ENCODE results near the gene NTRK2. TPM values are rescaled to one million over a fixed set of nuclear protein-coding genes. Genes with fewer than 3 reads are reported as not detected.

The NTRK2 gene
- total and polyA plus RNA-seq, 2 experiments from 2014 or later: 0.03 TPM; not detected in 1

- TF ChIP-seq, protein P1, sequence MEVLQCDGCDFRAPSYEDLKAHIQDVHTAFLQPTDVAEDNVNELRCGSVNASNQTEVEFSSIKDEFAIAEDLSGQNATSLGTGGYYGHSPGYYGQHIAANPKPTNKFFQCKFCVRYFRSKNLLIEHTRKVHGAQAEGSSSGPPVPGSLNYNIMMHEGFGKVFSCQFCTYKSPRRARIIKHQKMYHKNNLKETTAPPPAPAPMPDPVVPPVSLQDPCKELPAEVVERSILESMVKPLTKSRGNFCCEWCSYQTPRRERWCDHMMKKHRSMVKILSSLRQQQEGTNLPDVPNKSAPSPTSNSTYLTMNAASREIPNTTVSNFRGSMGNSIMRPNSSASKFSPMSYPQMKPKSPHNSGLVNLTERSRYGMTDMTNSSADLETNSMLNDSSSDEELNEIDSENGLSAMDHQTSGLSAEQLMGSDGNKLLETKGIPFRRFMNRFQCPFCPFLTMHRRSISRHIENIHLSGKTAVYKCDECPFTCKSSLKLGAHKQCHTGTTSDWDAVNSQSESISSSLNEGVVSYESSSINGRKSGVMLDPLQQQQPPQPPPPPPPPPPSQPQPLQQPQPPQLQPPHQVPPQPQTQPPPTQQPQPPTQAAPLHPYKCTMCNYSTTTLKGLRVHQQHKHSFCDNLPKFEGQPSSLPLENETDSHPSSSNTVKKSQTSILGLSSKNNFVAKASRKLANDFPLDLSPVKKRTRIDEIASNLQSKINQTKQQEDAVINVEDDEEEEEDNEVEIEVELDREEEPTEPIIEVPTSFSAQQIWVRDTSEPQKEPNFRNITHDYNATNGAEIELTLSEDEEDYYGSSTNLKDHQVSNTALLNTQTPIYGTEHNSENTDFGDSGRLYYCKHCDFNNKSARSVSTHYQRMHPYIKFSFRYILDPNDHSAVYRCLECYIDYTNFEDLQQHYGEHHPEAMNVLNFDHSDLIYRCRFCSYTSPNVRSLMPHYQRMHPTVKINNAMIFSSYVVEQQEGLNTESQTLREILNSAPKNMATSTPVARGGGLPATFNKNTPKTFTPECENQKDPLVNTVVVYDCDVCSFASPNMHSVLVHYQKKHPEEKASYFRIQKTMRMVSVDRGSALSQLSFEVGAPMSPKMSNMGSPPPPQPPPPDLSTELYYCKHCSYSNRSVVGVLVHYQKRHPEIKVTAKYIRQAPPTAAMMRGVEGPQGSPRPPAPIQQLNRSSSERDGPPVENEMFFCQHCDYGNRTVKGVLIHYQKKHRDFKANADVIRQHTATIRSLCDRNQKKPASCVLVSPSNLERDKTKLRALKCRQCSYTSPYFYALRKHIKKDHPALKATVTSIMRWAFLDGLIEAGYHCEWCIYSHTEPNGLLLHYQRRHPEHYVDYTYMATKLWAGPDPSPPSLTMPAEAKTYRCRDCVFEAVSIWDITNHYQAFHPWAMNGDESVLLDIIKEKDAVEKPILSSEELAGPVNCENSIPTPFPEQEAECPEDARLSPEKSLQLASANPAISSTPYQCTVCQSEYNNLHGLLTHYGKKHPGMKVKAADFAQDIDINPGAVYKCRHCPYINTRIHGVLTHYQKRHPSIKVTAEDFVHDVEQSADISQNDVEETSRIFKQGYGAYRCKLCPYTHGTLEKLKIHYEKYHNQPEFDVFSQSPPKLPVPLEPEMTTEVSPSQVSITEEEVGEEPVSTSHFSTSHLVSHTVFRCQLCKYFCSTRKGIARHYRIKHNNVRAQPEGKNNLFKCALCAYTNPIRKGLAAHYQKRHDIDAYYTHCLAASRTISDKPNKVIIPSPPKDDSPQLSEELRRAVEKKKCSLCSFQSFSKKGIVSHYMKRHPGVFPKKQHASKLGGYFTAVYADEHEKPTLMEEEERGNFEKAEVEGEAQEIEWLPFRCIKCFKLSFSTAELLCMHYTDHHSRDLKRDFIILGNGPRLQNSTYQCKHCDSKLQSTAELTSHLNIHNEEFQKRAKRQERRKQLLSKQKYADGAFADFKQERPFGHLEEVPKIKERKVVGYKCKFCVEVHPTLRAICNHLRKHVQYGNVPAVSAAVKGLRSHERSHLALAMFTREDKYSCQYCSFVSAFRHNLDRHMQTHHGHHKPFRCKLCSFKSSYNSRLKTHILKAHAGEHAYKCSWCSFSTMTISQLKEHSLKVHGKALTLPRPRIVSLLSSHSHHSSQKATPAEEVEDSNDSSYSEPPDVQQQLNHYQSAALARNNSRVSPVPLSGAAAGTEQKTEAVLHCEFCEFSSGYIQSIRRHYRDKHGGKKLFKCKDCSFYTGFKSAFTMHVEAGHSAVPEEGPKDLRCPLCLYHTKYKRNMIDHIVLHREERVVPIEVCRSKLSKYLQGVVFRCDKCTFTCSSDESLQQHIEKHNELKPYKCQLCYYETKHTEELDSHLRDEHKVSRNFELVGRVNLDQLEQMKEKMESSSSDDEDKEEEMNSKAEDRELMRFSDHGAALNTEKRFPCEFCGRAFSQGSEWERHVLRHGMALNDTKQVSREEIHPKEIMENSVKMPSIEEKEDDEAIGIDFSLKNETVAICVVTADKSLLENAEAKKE (CRISPR knock-in tag; IDR thresholded peaks at IDR 0.05): no peak
- no peak for TF ChIP-seq EZH2phosphoT487 (IDR thresholded peaks at IDR 0.05; ENCODE audit: unreplicated experiment)
- TF ChIP-seq CREB1 (CRISPR knock-in tag; IDR thresholded peaks at IDR 0.05; ENCODE audit: low read depth): no peak
These were observed 28.8 kb downstream of the NTRK2 start (continued) for GRCh38 chr9:84698323-84698722.

DNA sequence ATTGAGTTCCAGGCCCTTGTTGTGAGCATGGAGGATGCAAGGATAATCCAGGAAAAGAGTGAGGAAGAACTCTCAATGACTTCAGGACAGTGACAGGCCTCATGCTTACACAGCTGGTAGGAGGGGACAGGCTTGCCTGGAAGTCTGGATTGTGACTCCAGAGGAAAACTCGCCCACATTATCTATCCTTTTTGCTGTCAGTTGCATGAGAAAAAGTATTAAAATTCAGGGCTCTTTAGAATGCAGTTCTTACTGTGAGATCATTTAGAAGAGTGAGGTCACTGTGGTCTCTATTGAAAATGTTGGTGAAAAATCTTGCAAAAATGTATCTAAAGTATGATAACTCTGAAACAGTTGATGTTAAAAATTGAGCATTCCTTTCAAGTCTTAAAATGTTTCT, 30.5 kb downstream of the NTRK2 start:
- Mint-ChIP-seq H3K4me3 (no peak overlapping the region), H3K36me3 (ENCODE audit: low read depth) (no peaks in the 10 kb centered on the region), H3K9me3 (no peaks in the 10 kb centered on the region), H3K4me1 (peaks cover 5% of the 10 kb centered on the region; the same call in 1 of the 3 replicates), H3K27me3 (ENCODE audit: insufficient read depth, low read depth, poor library complexity) (peaks cover 3% of the 10 kb centered on the region), H3K27ac (no peak overlapping the region)
- Histone ChIP-seq H4K20me1 (replicated peaks; ENCODE audit: insufficient read depth) (no peaks in the 10 kb centered on the region), H3K27ac (ENCODE audit: low read depth) (no peak overlapping the region), H3K4me2 (no peak overlapping the region), H3K79me2 (replicated peaks; ENCODE audit: insufficient read depth) (no peaks in the 10 kb centered on the region), H3K4me3 (no peak overlapping the region), H3K36me3 (ENCODE audit: insufficient read depth) (no peaks in the 10 kb centered on the region), H2AFZ (no peak overlapping the region; the same call in 1 of the 2 replicates), H3K27me3 (ENCODE audit: insufficient read depth) (no peaks in the 10 kb centered on the region), H3K9me2 (ENCODE audit: insufficient read depth) (no peaks in the 10 kb centered on the region), H3K4me1 (ENCODE audit: insufficient read depth) (no peaks in the 10 kb centered on the region; the same call in 1 of the 2 replicates), H3F3A (replicated peaks; ENCODE audit: low read depth) (no peaks in the 10 kb centered on the region)
- ATAC-seq (no peak), DNase-seq (ENCODE audit: low spot score) (no peak)
- TF ChIP-seq NANOG (IDR thresholded peaks at IDR 0.05; ENCODE audit: borderline replicate concordance) (no peak), POLR2AphosphoS5 (IDR thresholded peaks at IDR 0.05; ENCODE audit: low read depth) (no peak), CREB1 (CRISPR knock-in tag; IDR thresholded peaks at IDR 0.05; ENCODE audit: low read depth) (no peak), EZH2phosphoT487 (IDR thresholded peaks at IDR 0.05; ENCODE audit: unreplicated experiment) (no peak), ZNF114 (CRISPR knock-in tag; IDR thresholded peaks at IDR 0.05) (no peak), JUNB (IDR thresholded peaks at IDR 0.05; ENCODE audit: unreplicated experiment) (no peak), ZNF331 (CRISPR knock-in tag; IDR thresholded peaks at IDR 0.05; ENCODE audit: low read depth) (no peak)
- TF ChIP-seq, protein P2, sequence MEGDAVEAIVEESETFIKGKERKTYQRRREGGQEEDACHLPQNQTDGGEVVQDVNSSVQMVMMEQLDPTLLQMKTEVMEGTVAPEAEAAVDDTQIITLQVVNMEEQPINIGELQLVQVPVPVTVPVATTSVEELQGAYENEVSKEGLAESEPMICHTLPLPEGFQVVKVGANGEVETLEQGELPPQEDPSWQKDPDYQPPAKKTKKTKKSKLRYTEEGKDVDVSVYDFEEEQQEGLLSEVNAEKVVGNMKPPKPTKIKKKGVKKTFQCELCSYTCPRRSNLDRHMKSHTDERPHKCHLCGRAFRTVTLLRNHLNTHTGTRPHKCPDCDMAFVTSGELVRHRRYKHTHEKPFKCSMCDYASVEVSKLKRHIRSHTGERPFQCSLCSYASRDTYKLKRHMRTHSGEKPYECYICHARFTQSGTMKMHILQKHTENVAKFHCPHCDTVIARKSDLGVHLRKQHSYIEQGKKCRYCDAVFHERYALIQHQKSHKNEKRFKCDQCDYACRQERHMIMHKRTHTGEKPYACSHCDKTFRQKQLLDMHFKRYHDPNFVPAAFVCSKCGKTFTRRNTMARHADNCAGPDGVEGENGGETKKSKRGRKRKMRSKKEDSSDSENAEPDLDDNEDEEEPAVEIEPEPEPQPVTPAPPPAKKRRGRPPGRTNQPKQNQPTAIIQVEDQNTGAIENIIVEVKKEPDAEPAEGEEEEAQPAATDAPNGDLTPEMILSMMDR (conservative IDR thresholded peaks at IDR 0.05; ENCODE audit: low read depth in 2 of 2): no peak
- TF ChIP-seq, protein P3, sequence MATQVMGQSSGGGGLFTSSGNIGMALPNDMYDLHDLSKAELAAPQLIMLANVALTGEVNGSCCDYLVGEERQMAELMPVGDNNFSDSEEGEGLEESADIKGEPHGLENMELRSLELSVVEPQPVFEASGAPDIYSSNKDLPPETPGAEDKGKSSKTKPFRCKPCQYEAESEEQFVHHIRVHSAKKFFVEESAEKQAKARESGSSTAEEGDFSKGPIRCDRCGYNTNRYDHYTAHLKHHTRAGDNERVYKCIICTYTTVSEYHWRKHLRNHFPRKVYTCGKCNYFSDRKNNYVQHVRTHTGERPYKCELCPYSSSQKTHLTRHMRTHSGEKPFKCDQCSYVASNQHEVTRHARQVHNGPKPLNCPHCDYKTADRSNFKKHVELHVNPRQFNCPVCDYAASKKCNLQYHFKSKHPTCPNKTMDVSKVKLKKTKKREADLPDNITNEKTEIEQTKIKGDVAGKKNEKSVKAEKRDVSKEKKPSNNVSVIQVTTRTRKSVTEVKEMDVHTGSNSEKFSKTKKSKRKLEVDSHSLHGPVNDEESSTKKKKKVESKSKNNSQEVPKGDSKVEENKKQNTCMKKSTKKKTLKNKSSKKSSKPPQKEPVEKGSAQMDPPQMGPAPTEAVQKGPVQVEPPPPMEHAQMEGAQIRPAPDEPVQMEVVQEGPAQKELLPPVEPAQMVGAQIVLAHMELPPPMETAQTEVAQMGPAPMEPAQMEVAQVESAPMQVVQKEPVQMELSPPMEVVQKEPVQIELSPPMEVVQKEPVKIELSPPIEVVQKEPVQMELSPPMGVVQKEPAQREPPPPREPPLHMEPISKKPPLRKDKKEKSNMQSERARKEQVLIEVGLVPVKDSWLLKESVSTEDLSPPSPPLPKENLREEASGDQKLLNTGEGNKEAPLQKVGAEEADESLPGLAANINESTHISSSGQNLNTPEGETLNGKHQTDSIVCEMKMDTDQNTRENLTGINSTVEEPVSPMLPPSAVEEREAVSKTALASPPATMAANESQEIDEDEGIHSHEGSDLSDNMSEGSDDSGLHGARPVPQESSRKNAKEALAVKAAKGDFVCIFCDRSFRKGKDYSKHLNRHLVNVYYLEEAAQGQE (IDR thresholded peaks at IDR 0.05; ENCODE audit: unreplicated experiment): no peak
- TF ChIP-seq, protein P4, sequence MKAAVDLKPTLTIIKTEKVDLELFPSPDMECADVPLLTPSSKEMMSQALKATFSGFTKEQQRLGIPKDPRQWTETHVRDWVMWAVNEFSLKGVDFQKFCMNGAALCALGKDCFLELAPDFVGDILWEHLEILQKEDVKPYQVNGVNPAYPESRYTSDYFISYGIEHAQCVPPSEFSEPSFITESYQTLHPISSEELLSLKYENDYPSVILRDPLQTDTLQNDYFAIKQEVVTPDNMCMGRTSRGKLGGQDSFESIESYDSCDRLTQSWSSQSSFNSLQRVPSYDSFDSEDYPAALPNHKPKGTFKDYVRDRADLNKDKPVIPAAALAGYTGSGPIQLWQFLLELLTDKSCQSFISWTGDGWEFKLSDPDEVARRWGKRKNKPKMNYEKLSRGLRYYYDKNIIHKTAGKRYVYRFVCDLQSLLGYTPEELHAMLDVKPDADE (IDR thresholded peaks at IDR 0.05): no peak

All from GM23338 (cell line).